ENCODE data around the gene CDKL5.
"Not testable (repeated sequence)": the region's sequence is repeated elsewhere in the genome, so short reads cannot be mapped to it uniquely, and the experiment has no call there.

CDKL5 gene

GRCh38 chrX:18425199-18426003 is at the start of gene CDKL5:
TSS of gene CDKL5 (plus strand) at chrX:18425608. CDS start at chrX:18507097, 81,489 bp downstream.
- DNase-seq (ENCODE audit: low read depth, low spot score), result peak; percentile 85

GRCh38 chrX:18377796-18378195 is 47.6 kb upstream of the CDKL5 start:
- no peak for DNase-seq (ENCODE audit: low read depth, low spot score)

GRCh38 chrX:18389966-18390365 is 35.4 kb upstream of the CDKL5 start:
- no peak for DNase-seq (ENCODE audit: low read depth, low spot score)

DNA sequence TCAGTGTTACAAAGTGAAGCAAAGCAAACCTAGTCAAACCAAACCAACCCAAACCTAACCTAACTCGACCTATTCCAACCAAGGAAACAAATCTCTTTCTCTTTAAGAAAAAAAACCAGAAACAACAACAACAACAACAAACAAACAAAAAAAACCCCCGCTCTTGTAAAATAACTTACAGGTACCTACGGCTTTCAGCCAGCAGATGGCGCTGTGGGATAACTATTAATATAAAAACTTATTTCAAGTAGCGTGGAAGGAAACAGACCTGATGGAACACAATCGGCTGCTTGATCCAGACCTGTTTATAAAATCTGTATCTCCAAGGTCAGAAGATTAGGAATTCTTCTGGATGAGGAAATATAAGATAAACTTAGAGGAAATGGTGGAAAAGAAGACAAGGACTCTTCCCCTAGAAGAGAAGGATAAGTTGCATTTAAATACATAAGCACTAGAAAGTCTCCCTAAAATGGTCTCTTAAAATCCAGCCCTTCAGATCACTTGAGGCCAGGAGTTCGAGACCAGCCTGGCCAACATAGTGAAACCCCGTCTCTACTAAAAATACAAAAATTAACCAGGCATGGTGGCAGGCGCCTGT is 34.4 kb upstream of the CDKL5 start:
- no peak for DNase-seq (ENCODE audit: low read depth, low spot score)

DNA sequence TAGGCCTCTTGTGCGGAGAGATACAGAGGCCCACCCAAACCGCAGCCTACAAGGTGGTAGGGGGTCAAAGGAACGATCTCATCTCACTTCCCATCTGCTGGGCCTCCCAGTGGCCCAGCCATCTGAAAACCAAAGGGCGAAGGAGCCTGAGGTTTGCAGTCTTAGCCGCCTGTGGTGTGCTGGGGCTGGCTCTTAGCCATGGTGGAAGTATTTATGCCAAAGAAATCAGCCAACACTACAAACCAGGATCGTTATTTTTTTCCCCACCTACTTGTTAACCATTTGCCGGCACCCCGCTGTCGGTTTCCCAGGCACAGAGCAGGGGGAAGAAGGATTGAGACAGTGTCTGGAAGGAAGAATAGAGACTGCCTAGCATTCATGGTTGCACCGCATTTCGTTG is 30.9 kb upstream of the CDKL5 start:
- no peak for DNase-seq (ENCODE audit: low read depth, low spot score)

- DNase-seq (ENCODE audit: low read depth, low spot score), result no peak
Measured at GRCh38 chrX:18401848-18402213, 23.6 kb upstream of the CDKL5 start.

- DNase-seq (ENCODE audit: low read depth, low spot score), result no peak
Measured at GRCh38 chrX:18406531-18407266, 18.7 kb upstream of the CDKL5 start.

GRCh38 chrX:18410038-18410437 is 15.4 kb upstream of the CDKL5 start:
- no peak for DNase-seq (ENCODE audit: low read depth, low spot score)

- no peak for DNase-seq (ENCODE audit: low read depth, low spot score)
Measured at GRCh38 chrX:18415386-18415785, 10.0 kb upstream of the CDKL5 start.

DNA sequence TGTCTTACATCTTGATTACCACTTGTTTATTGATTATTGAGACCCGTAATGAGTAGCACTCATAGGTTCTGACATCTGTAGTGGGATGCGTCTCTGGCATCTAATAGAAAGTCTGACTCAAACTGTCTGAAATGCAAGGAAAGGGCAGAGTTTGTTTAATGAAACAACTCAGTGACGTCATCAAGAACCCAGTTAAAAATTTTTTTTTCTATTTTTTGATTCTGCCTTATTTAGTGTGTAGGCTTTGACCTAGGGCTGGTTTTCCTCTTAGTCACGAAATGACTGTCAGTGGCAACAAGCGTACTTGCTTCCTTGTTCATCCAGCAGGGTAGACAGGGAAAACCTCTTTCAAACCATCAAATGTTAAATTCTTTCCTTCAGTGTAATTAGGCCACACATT is 3.1 kb upstream of the CDKL5 start:
- DNase-seq (ENCODE audit: low read depth, low spot score), result no peak

DNA sequence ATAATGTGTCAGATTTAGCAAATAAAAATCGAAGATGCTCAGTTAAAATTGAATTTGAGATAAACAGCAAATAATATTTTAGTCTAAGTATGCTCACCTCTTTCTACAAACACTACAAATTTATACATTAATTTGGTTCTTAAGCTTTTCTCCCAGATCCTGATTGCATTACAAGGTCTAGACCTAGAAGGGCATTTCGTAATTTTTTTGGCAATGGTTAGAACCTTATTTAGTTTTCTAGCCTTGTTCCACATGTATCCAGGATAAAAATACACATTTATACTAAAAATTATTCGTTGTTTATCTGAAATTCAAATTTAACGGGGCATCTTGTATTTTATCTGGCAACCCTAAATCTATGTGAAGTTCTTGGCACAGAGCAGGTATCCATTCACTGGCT is 2.5 kb upstream of the CDKL5 start:
- no peak for DNase-seq (ENCODE audit: low read depth, low spot score)

DNA sequence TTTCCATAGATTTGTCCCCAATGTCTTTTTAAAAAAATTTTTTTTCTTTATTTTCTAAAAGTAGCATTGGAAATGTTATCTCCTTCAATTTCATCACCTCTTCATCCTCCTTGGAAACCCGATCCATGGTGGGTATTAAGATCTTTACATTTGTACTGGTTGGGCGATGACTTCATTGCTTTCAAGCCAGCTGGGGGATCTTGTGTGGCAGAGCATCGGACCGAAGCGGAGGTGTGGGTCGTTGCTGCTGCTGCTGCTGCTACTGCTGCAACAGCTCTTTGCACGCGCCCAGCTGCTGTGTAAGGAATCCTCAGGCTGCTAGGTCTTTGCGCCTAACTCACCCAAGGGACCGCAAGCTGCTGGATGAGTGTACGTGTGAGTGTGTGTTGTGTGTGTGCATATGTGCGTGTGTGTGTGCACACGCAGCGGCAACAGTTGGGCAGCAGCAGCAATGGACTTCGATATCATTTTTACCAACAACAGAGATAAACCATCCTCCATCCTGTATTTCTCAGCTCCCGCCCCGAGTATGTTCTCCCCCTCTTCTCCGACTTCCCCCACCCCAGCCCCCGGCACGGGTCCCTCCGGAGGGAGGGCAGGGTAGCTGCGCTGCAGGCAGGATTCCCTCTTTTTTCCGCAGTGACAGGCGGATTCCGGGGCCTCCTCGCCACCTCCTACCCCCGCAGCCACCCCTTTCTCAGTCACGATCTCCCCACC is 768 bp upstream of the CDKL5 start:
- DNase-seq (ENCODE audit: low read depth, low spot score), result no peak

DNA sequence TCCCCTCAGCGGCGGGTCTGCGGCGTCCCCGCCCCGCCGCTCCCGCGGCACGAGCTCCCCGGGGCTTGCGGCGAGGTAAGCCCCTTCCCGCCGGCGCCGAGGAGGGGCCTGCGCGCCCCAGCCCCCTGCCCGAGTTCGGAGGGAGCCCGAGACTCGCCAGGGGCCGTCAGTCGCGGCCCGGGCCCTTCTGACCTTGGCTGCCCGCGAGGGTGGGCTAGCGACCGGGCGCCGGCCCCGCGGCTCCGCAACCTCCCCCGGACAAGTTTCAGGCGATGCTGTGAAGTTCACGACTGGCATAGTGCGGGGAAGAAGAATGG is 554 bp downstream of the CDKL5 start:
- no peak for DNase-seq (ENCODE audit: low read depth, low spot score)

DNA sequence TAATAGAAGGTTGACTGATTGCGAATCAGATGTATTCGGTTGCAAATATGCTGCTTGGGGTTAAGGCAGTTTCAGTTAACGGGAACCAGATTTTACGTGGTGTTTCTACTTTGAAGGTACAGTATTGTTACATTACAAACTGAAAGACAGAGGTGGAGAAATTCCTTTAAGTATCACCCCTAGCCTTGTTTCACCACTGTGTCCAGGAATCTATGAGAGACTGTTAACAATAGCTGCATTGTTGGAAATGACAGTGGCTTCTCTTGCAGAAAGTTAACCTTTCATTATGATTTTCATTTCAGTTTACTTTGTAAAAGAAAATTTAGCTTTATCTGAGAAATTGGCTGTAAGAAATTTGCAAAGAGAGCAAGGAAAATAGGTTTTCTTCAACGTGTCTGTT is 2.6 kb downstream of the CDKL5 start:
- DNase-seq (ENCODE audit: low read depth, low spot score), result no peak

GRCh38 chrX:18433288-18433687 is 7.9 kb downstream of the CDKL5 start:
- not testable (repeated sequence) for DNase-seq (ENCODE audit: low read depth, low spot score)

DNA sequence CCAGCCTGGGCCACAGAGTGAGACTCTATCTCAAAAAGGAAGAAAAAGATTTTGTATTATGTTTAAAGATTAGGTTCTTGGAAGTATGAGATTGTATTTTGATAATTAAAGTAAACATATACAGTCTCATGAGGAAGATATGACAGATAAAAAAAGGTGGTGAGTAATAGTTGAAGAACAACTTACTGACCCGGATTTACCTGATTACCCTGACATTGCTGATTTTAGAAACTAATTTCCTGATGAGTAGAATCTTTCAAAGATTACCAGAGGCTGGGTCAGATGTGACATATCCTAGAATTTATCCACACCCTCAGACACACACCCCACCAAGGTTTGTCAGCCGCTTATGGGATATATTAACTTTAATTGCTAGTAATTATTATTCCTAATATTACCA is 9.5 kb downstream of the CDKL5 start:
- no peak for DNase-seq (ENCODE audit: low read depth, low spot score)

DNA sequence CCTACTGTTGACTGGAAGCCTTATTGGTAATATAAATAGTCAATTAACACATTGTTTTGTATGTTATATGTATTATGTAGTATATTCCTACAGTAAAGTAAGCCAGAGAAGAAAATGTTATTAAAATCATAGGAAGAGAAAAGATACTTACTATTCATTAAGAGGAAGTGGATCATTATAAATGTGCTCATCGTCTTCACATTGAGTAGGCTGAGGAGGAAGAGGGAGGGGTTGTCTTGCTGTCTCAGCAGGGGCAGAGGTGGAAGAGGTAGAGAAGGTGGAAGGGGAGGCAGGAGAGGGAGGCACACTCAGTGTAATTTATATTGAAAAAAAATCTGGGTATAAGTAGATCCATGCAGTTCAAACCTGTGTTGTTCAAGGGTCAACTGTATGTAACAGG is 10.6 kb downstream of the CDKL5 start:
- no peak for DNase-seq (ENCODE audit: low read depth, low spot score)

DNA sequence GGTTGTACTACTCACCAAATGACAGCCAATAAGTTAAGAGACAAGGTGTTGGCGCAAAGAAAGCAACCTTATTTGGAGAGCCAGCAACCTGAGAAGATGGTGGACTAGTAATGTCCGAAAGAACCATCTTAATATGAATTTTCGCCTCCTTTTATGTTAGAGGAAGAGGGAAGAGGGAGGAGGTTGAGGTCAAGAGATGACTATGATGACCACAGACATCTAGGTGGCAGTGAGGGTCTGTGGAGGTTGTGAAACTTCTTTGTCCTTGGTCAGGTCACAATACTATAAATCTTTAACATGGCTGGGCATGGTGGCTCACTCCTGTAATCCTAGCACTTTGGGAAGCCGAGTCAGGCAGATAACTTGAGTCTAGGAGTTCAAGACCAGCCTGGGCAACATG is 15.4 kb downstream of the CDKL5 start:
- DNase-seq (ENCODE audit: low read depth, low spot score), result no peak

DNA sequence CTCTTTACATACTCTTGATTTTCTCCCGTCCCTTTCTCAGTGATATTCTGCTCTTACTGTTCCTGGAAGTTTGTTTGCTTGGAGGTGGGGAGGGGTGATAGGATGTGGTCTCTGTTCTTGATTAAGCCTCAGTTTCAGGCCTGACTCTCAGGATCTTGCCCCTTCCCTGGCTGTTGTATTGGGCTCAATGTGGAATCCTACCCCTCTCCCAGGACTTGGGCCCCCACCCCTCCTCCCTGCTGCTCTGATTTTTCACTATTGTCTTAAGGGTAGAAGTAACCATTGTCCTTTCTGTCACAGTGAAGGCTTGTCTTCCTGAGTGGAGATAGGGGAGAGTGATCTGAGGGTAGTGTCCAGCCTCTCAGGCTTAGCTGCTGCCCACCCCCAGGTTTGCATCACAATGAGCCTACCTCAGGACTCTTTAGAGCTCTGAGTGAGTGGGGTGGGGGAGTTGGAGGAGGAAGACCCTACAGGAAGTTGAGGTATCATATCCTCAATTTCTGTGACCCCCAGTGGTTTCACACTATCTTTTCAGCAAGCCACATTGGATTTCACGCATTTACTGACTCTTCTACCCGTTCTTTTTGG is 16.5 kb downstream of the CDKL5 start:
- DNase-seq (ENCODE audit: low read depth, low spot score), result no peak

DNA sequence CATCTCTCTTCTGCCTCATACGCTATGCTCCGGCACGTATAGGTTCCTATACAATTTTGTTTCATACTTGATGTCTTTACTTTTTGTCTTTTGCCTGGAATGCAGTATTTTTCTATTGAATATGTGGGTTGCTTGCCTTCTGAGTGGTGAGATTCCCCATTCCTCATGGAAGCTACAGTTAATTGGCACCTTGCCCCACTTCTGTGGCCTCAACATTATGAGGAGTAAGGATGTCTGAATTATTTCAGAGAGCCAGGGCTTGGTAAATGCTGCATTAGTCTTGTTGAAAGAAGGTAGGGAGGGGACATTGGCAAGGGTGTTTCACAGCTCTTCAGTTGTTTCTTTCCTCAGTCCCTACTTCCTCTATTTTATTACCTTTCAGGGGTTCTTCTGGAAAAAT is 23.0 kb downstream of the CDKL5 start:
- no peak for DNase-seq (ENCODE audit: low read depth, low spot score)

GRCh38 chrX:18449236-18449635 is 23.8 kb downstream of the CDKL5 start:
- no peak for DNase-seq (ENCODE audit: low read depth, low spot score)

DNA sequence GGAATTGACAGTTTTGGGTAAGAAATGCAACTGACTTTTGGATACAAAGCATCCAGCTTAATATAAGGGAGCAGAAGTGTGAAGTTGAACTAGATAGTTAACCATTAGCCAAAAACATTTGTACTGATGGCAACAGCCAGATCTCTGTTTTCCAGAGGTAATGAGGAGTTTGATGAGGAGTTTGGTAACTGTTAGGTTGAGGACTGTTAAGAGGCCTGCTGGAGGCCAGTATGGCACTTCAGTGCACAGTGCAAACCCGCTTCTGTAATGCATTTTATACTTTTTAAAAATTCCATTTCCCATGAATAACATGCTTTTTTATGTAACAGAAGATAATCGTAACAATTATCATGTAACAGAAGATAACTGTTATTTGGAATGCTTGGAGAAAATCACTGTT is 30.0 kb downstream of the CDKL5 start:
- DNase-seq (ENCODE audit: low read depth, low spot score), result no peak

Data from iPS DF 19.7 (cell line).